GM12874 (cell line): ENCODE results near the gene MORN5.

ENCODE experiments used
- CTCF ChIP-seq: IDR thresholded peaks from 2 replicates; pipeline ENCODE4 v1.5.1; 2011; ENCODE audit warnings: low read depth, mild to moderate bottlenecking, control low read depth, low read length, moderate library complexity; ENCODE audit not compliant: insufficient read depth

Gene MORN5

GRCh38 chr9:122229485-122229837, 69.8 kb downstream of the MORN5 start:
- no peak for TF ChIP-seq CTCF

- no peak for TF ChIP-seq CTCF
Observed at GRCh38 chr9:122232796-122233306, 73.1 kb downstream of the MORN5 start.

GRCh38 chr9:122234022-122234748, 74.5 kb downstream of the MORN5 start:
- TF ChIP-seq CTCF = no peak

- no peak for TF ChIP-seq CTCF
Observed at GRCh38 chr9:122236681-122237080, 77.0 kb downstream of the MORN5 start.

- TF ChIP-seq CTCF = no peak
Observed at GRCh38 chr9:122239722-122240121, 80.0 kb downstream of the MORN5 start.

- no peak for TF ChIP-seq CTCF
Observed at GRCh38 chr9:122244349-122244748, 84.6 kb downstream of the MORN5 start.

- TF ChIP-seq CTCF = no peak
Observed at GRCh38 chr9:122246666-122247065, 87.0 kb downstream of the MORN5 start.
